ENCODE data around the gene WNT1.

DNA sequence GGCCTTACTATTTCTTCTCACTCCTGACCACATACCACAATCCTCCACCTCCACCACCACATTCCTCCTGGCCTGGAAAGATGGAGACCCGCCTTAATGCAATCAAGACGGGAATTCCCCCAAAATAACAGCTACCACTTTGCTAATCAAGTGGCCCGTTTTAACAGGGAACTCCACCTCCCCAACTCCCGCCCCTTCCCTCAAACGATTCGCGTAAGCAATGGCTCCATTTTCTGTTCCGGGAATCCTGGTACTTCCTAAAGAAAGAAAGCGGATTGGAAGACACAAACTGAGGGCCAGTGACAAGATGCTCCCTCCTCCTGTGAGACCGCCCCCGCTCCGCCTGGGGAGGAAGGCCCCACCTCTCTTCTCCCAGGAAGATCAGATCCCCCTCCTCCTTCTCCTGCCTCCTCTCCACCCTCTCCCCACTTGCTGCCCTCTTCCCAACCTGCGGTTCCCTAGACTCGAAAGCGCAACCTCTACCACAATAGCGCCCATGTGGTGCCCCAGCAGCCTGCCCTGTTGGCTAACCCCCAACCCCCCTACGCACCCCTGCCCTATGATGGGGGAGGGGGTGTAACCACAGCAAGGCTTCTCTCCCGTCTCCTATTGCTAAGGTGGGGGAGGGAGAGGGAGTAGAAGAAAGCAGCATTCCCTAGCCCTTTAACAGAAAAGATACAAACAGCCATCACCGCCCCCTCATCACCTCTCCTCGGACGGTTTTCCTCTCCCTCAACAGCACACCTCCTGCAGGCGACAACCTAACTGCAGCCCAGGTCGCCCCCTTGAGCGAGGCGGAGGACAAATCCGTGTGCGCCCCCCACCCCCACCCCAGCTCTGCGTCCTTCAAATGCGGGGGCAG lies 21.6 kb upstream of the WNT1 start:
- TF ChIP-seq, protein P1, sequence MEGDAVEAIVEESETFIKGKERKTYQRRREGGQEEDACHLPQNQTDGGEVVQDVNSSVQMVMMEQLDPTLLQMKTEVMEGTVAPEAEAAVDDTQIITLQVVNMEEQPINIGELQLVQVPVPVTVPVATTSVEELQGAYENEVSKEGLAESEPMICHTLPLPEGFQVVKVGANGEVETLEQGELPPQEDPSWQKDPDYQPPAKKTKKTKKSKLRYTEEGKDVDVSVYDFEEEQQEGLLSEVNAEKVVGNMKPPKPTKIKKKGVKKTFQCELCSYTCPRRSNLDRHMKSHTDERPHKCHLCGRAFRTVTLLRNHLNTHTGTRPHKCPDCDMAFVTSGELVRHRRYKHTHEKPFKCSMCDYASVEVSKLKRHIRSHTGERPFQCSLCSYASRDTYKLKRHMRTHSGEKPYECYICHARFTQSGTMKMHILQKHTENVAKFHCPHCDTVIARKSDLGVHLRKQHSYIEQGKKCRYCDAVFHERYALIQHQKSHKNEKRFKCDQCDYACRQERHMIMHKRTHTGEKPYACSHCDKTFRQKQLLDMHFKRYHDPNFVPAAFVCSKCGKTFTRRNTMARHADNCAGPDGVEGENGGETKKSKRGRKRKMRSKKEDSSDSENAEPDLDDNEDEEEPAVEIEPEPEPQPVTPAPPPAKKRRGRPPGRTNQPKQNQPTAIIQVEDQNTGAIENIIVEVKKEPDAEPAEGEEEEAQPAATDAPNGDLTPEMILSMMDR (conservative IDR thresholded peaks at IDR 0.05; ENCODE audit: low read depth, low read length): no peak
- TF ChIP-seq BHLHE40 (IDR thresholded peaks at IDR 0.05; ENCODE audit: low read depth, low read length) (no peak), RFX5 (IDR thresholded peaks at IDR 0.05; ENCODE audit: low read depth, low read length) (no peak), POLR2A (IDR thresholded peaks at IDR 0.05; ENCODE audit: low read depth, low read length) (no peak), RAD21 (IDR thresholded peaks at IDR 0.05; ENCODE audit: low read length) (no peak), FOS (IDR thresholded peaks at IDR 0.05; ENCODE audit: low read depth, low read length) (no peak; the same call in 1 of the 2 replicates), CEBPB (IDR thresholded peaks at IDR 0.05; ENCODE audit: low read depth, low read length) (no peak), NFE2L2 (IDR thresholded peaks at IDR 0.05; ENCODE audit: low read depth, low read length) (no peak)
- TF ChIP-seq, protein P2, sequence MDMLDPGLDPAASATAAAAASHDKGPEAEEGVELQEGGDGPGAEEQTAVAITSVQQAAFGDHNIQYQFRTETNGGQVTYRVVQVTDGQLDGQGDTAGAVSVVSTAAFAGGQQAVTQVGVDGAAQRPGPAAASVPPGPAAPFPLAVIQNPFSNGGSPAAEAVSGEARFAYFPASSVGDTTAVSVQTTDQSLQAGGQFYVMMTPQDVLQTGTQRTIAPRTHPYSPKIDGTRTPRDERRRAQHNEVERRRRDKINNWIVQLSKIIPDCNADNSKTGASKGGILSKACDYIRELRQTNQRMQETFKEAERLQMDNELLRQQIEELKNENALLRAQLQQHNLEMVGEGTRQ (IDR thresholded peaks at IDR 0.05; ENCODE audit: low read depth, low read length): no peak

All from IMR-90 (cell line).